ENCODE results near the gene EFL1.

- TF ChIP-seq ZNF274 (IDR thresholded peaks at IDR 0.05; ENCODE audit: low read depth, low read length) (no peak), YY1 (IDR thresholded peaks at IDR 0.05; ENCODE audit: insufficient read depth, insufficient read length) (no peak), SUZ12 (IDR thresholded peaks at IDR 0.05; ENCODE audit: extremely low read depth, insufficient read depth, insufficient read length) (no peak)
These were observed 163.9 kb downstream of the EFL1 start for GRCh38 chr15:82098674-82099073.

All from NT2/D1 (cell line).